GM19023 (cell line): Measurements from ENCODE around the gene PLA2G5.

Experiments used
- ATAC-seq: cut with Tn5 transposase; IDR thresholded peaks from one replicate; pipeline ENCODE4 v1.9.1; 2021; ENCODE audit warnings: mild to moderate bottlenecking, moderate library complexity; ENCODE audit not compliant: unreplicated experiment

PLA2G5 gene

GRCh38 chr1:20063861-20064292 lies 6.1 kb upstream of the PLA2G5 start:
- no peak for ATAC-seq

- no peak for ATAC-seq
Observed at GRCh38 chr1:20068722-20069121, 1.3 kb upstream of the PLA2G5 start.

- ATAC-seq, result no peak
Observed at GRCh38 chr1:20070357-20070756, 363 bp downstream of the PLA2G5 start.

- no peak for ATAC-seq
Observed at GRCh38 chr1:20071416-20071815, 1.4 kb downstream of the PLA2G5 start.

- no peak for ATAC-seq
Observed at GRCh38 chr1:20072771-20073170, 2.8 kb downstream of the PLA2G5 start.

GRCh38 chr1:20073256-20073655 lies 3.3 kb downstream of the PLA2G5 start:
- ATAC-seq, result no peak

GRCh38 chr1:20074055-20074724 lies 4.2 kb downstream of the PLA2G5 start:
- ATAC-seq, result no peak

- ATAC-seq, result no peak
Observed at GRCh38 chr1:20074725-20075171, 4.8 kb downstream of the PLA2G5 start.

- ATAC-seq, result no peak
Observed at GRCh38 chr1:20075345-20075744, 5.4 kb downstream of the PLA2G5 start.

- no peak for ATAC-seq
Observed at GRCh38 chr1:20076223-20076622, 6.2 kb downstream of the PLA2G5 start.

- no peak for ATAC-seq
Observed at GRCh38 chr1:20076710-20077461, 6.9 kb downstream of the PLA2G5 start.

GRCh38 chr1:20078171-20078651 lies 8.2 kb downstream of the PLA2G5 start:
- ATAC-seq, result peak; percentile 68

GRCh38 chr1:20078711-20079110 lies 8.7 kb downstream of the PLA2G5 start:
- ATAC-seq, result no peak

GRCh38 chr1:20079661-20080305 lies 9.8 kb downstream of the PLA2G5 start:
- ATAC-seq, result no peak

GRCh38 chr1:20080441-20081352 lies 10.7 kb downstream of the PLA2G5 start:
- ATAC-seq, result no peak

- no peak for ATAC-seq
Observed at GRCh38 chr1:20081353-20081810, 11.4 kb downstream of the PLA2G5 start.

GRCh38 chr1:20082772-20083171 lies 12.8 kb downstream of the PLA2G5 start:
- ATAC-seq, result no peak

- no peak for ATAC-seq
Observed at GRCh38 chr1:20083178-20083944, 13.4 kb downstream of the PLA2G5 start.

GRCh38 chr1:20086800-20087199 lies 16.8 kb downstream of the PLA2G5 start:
- no peak for ATAC-seq

GRCh38 chr1:20087668-20088067 lies 17.7 kb downstream of the PLA2G5 start:
- no peak for ATAC-seq
